Peyer's patch (tissue), 4 donors: ENCODE measurements around the gene EZH2.

ENCODE experiments used
- CTCF ChIP-seq, 6 experiments: fragments of 450-650 bp in 4 of 6; fragments of 200-600 bp in 2 of 6; sonication (generic) in 1 of 6; IDR thresholded peaks; one replicate each; pipeline ENCODE4 v1.5.1; 2017 to 2019; ENCODE audit warnings: antibody characterized with exemption in 6 of 6, mild to moderate bottlenecking in 3 of 6, moderate library complexity in 1 of 6
- POLR2A ChIP-seq, 2 donors: fragments of 450-650 bp; IDR thresholded peaks; one replicate each; pipeline ENCODE4 v1.5.1; 2017; ENCODE audit warnings: antibody characterized with exemption in 2 of 2, mild to moderate bottlenecking in 2 of 2, moderate library complexity in 2 of 2

DNA sequence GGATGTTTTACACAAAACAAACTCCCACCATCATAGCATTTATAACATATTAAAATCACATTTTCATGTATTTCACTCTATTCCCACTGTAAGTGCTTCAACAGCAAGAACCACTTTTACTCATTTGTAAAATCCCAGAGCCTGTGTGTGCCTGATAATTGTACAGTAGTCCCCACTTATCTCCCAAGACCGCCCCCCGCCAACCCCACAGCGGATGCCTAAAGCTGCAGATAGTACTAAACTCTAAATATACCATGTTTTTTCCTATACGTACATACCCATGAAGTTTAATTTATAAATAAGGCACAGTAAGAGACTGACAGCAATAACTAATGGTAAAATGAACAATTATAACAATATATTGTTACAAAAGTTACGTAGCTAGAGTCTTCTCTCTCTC is 33.5 kb downstream of the EZH2 start:
- no peak for TF ChIP-seq CTCF (IDR thresholded peaks at IDR 0.05)
- TF ChIP-seq POLR2A (IDR thresholded peaks at IDR 0.05): no peak
